22Rv1 (cell line): Measurements from ENCODE around the gene LRMDA.

Experiments used
- ZFX ChIP-seq: fragments of 450-650 bp; IDR thresholded peaks from 2 replicates; pipeline ENCODE4 v1.6.1; 2017; ENCODE audit warnings: antibody characterized with exemption, borderline replicate concordance
- TF ChIP-seq, protein P1 (sequence below): fragments of 450-650 bp; IDR thresholded peaks from 2 replicates; pipeline ENCODE4 v1.5.1; 2017; ENCODE audit warnings: mild to moderate bottlenecking

DNA sequence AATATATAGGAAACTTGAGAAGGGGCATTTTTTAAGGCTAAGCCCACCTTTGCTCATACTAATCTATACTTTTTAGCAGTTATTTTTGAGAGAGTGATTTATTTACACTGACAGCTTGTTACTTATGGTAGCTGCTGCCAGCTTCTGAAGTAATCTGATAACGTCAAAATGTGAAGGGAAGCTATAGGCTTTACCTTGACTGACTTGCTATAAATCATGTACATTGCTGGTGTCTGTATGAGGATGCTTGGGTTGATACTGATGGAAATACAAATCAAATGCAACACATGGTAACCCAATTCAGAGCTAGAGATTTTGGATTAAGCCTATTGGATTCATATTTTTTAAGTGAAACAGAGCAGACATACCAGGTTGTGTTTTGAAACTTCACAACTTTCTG is 299.4 kb downstream of the LRMDA start:
- TF ChIP-seq, protein P1, sequence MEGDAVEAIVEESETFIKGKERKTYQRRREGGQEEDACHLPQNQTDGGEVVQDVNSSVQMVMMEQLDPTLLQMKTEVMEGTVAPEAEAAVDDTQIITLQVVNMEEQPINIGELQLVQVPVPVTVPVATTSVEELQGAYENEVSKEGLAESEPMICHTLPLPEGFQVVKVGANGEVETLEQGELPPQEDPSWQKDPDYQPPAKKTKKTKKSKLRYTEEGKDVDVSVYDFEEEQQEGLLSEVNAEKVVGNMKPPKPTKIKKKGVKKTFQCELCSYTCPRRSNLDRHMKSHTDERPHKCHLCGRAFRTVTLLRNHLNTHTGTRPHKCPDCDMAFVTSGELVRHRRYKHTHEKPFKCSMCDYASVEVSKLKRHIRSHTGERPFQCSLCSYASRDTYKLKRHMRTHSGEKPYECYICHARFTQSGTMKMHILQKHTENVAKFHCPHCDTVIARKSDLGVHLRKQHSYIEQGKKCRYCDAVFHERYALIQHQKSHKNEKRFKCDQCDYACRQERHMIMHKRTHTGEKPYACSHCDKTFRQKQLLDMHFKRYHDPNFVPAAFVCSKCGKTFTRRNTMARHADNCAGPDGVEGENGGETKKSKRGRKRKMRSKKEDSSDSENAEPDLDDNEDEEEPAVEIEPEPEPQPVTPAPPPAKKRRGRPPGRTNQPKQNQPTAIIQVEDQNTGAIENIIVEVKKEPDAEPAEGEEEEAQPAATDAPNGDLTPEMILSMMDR = no peak
- no peak for TF ChIP-seq ZFX
